Lung (tissue), 13 donors: Measurements from ENCODE around the gene ATG7. TPM values are rescaled to one million over a fixed set of nuclear protein-coding genes. Genes with fewer than 3 reads are reported as not detected.

Experiments used
- ATAC-seq: fragments of 200-7000 bp; cut with Tn5 transposase; one replicate; pipeline ENCODE4 v1.9.1; 2020; ENCODE audit warnings: moderate number of reproducible peaks; ENCODE audit not compliant: insufficient read depth, low FRiP score
- DNase-seq, 3 donors: peaks; one replicate each; pipeline ENCODE4 v3.0.0-alpha.2; 2013 to 2017
- H3K27ac ChIP-seq, 2 donors: one replicate each; pipeline ENCODE4 v1.5.1; 2013; ENCODE audit warnings: mild to moderate bottlenecking in 2 of 2, moderate library complexity in 2 of 2, control low read depth in 1 of 2, inconsistent platforms in 1 of 2, low read depth in 1 of 2, low read length in 1 of 2
- H3K27me3 ChIP-seq, 3 donors: one replicate each; pipeline ENCODE4 v1.5.1; 2013; ENCODE audit warnings: low read length in 2 of 3; ENCODE audit not compliant: control insufficient read depth in 3 of 3, insufficient read depth in 3 of 3
- H3K36me3 ChIP-seq, 4 donors: one replicate each; pipeline ENCODE4 v1.5.1; 2013; ENCODE audit warnings: low read length in 4 of 4, mild to moderate bottlenecking in 1 of 4, moderate library complexity in 1 of 4; ENCODE audit not compliant: control insufficient read depth in 4 of 4, insufficient read depth in 4 of 4
- H3K4me1 ChIP-seq, 5 donors: one replicate each; pipeline ENCODE4 v1.5.1; 2013; ENCODE audit warnings: low read length in 5 of 5, mild to moderate bottlenecking in 2 of 5, moderate library complexity in 1 of 5; ENCODE audit not compliant: control insufficient read depth in 5 of 5, insufficient read depth in 5 of 5
- H3K4me3 ChIP-seq: one replicate; pipeline ENCODE4 v1.5.1; 2013; ENCODE audit warnings: mild to moderate bottlenecking, control low read depth, moderate library complexity
- H3K9ac ChIP-seq, 2 donors: one replicate each; pipeline ENCODE4 v1.5.1; 2013; ENCODE audit warnings: low read length in 2 of 2, control low read depth in 1 of 2; ENCODE audit not compliant: insufficient read depth in 1 of 2
- H3K9me3 ChIP-seq, 4 donors: one replicate each; pipeline ENCODE4 v1.5.1; 2013; ENCODE audit warnings: low read length in 3 of 4, mild to moderate bottlenecking in 1 of 4, moderate library complexity in 1 of 4; ENCODE audit not compliant: control insufficient read depth in 4 of 4, insufficient read depth in 3 of 4
- CTCF ChIP-seq: IDR thresholded peaks from 2 replicates; pipeline ENCODE4 v1.5.1; 2012; ENCODE audit warnings: mild to moderate bottlenecking; ENCODE audit errors: control extremely low read depth, extremely low read depth
- WGBS, 2 donors: extraction: QIAGEN DNeasy Blood & Tissue Kit; methylation state at CpG; one replicate each; pipeline ENCODE4 v1.1.7; 2013; 5-methylcytosine and 5-hydroxymethylcytosine counted together
- polyA plus RNA-seq, 2 donors: library from polyadenylated mRNA; stranded (reverse); fragments of 200-250 nt; gene quantifications; one replicate each; pipeline ENCODE4 v1.2.1, GENCODE V29; 2013
- small RNA-seq: library from RNA; depleted of rRNA; stranded (forward); fragments of <200 nt; gene quantifications from one replicate; pipeline ENCODE3, GENCODE V24; 2014; ENCODE audit warnings: low replicate concordance
- total RNA-seq, 2 donors: library from RNA; depleted of rRNA in 1 of 2; stranded (reverse); fragments of >200 nt in 1 of 2; gene quantifications; one replicate each; pipeline ENCODE4 v1.2.1, GENCODE V29; 2014 to 2021
- donor health status: control.
- donor health status: control.
- donor health status: Bipolar disorder and iron deficiency.
- donor health status: healthy.
- donor health status: DM: yes; HTN: yes; CAD: no.

The ATG7 gene
- total and polyA plus RNA-seq, 4 donors = 11.2 to 72.0 (median 53.3) TPM

DNA sequence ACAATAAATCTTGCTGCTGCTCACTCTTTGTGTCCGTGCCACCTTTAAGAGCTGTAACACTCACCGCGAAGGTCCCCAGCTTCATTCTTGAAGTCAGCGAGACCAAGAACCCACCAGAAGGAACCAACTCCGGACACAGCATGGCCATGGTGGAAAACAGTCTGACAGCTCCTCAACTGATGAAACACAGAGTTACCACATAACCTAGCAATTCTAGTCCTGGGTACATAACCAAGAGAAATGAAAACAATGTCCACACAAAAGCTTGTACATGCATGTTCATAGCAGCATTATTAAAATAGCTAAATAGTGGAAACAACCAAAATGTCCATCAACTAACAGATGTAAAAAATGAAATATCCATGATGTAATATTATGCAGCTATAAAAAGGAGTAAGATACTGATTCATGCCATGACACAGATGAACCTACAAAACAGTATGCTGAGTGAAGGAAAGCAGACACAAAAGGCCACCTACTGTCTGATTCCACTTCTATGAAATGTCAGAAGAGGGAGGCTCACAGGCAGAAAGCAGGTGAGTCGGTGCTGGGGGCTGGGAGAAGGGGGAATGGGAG, 334.8 kb downstream of the ATG7 start:
- 60 to 82% methylated on average over 6 of the region's 6 CpGs for WGBS, 2 donors

More for the DNA sequence above, 334.8 kb downstream of the ATG7 start:
- peaks cover 8 to 72% (median 40%) of the 10 kb centered on the region in 5 donors for H3K4me1 ChIP-seq
- TF ChIP-seq CTCF = no peak
- no peaks in the 10 kb centered on the region for H3K27me3 ChIP-seq
- no peak overlapping the region for H3K4me3 ChIP-seq
- peaks cover 0 to 6% (median under 1%) of the 10 kb centered on the region in 4 donors for H3K36me3 ChIP-seq
- peaks cover 0 to 1% (median 0%) of the 10 kb centered on the region in 4 donors for H3K9me3 ChIP-seq
- H3K9ac ChIP-seq = no peak overlapping the region
- no peak for DNase-seq
- no peak overlapping the region for H3K27ac ChIP-seq
- ATAC-seq = no peak

Small RNA genes lying within 50 kb of the gene (small RNA-seq; reads per million reads assigned to genes)
- gene AC022001.1 = not detected
- not detected for gene AC026185.1
- not detected for gene AC083855.1

Other genes with a start within 250 kb of the ATG7 start
- 1 to 10 TPM; 5.6 to 8.3 TPM for gene HRH1, start 117.9 kb upstream of the ATG7 start, total RNA-seq
- 1 to 10 TPM; 2.3 to 3.7 TPM for gene HRH1, start 117.9 kb upstream of the ATG7 start, polyA plus RNA-seq